Stimulated activated CD4-positive, alpha-beta T cell treated with anti-CD3 and anti-CD28 coated beads, Interleukin-1b, Interleukin-23, amount 100 ng/mL, for 4 hours (primary cell): Measurements from ENCODE around the gene IQCE.
A peak's percentile ranks its signal among the peaks of the same experiment; 100 is the strongest.
"Not testable (repeated sequence)": the region's sequence is repeated elsewhere in the genome, so short reads cannot be mapped to it uniquely, and the experiment has no call there.

Source experiments
- DNase-seq, 2 donors: peaks; one replicate each; pipeline ENCODE4 v3.0.0-alpha.2; 2020; ENCODE audit warnings: low read depth in 2 of 2

Gene IQCE

GRCh38 chr7:2520761-2521290 lies 38.0 kb upstream of the IQCE start:
- no peak for DNase-seq

GRCh38 chr7:2521341-2521745 lies 37.4 kb upstream of the IQCE start:
- DNase-seq, result no peak

- DNase-seq, result peak in 1 of 2 donors; percentile 61
These were observed 36.7 kb upstream of the IQCE start for GRCh38 chr7:2521952-2522591.

DNA sequence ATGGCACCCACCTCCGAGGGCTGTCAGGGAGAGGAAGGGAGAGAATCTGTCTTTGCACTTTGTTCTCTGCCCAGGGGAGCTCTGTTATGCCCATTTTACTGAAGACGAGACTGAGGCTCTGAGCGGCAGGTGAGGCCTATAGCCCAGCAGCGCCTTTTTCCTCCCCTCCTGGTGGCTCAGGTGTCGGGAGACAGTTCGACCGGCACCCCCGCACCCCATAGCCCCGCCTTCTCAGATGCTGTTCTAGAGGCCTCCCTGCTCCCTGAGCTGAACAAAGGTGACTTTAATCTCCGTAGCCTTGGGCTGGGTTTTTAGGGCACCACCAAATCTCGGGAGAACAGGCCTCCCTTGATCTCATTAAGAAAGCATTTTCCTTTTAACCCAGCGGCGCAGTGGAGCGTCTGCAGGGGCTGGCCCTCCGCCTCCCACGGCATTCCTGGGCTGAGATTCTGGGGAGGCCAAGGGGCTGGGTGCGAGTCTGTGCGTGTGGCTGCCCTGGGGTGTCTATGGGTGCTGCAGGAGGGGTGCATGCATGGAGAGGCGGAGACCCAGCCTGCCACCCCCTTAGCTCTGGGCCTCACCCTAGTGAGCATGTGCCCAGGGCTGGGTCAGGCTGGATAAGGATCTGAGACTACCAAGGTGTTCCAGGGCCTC lies 35.9 kb upstream of the IQCE start:
- DNase-seq, result no peak

DNA sequence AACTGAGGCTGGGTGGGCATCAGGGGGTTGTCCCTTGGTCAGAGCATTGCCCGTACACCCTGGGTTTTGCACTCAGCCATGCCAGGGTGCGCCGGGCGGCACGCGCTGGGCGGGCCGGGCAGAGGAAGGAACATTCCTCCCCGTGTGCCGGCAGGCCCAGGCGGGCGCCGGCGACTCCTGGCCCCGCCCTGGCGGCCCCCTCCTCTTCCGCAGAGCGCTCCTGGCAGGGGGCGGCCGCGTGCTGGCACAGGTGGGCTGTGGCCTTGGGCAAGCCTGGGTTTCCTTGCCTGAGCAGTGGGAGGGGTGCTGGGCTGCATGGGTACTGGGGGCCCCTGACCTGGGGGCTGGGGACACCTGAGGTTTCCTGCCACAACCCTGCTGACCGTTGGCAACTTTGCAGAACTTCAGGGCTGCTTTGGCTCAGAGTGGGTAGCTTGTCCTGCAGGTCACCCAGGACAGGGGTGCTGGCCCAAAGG lies 35.3 kb upstream of the IQCE start:
- no peak for DNase-seq

DNA sequence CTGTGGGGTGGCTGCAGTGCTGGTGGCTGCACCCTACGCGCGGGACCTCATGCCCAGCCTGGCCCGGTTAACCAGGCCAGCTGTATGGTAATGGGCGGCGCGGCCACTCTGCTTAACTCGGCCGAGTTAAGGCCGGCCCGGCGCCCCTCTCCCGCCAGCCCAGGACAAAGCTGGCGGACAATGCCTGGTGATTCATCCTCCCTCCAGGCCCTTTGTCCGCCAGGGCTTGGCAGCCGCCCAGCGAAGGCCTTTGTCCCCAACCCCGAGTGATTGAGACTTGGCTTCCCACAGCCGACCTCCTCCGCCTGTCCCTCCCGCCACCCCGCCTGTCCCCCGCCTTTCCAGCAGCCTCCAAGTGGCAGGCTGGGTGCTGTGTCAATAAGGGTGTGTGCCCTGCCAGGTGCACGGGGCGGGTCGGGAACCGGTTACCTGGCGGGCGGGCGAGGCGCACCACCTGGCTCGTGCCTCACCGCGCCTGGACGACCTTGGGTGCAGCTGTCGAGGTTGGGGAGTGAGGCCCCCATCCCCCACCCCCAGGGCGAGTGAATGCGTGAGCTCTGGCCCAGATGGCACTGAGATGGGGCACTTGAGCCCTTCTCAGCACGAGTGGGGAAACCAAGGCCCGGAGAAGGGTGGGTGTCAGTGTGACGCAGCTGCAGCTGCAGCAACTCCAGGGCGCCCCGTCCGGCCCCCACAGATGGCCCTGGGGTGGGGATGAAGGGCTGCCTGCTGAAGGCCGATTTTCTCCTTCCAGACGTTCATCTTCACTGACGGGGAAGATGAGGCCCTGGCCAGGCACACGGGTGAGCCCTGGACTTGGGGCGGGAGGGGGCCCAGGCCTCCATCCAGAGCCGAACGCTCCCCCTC lies 34.6 kb upstream of the IQCE start:
- DNase-seq, result no peak

- DNase-seq, result no peak
These were observed 33.7 kb upstream of the IQCE start for GRCh38 chr7:2524808-2525657.

DNA sequence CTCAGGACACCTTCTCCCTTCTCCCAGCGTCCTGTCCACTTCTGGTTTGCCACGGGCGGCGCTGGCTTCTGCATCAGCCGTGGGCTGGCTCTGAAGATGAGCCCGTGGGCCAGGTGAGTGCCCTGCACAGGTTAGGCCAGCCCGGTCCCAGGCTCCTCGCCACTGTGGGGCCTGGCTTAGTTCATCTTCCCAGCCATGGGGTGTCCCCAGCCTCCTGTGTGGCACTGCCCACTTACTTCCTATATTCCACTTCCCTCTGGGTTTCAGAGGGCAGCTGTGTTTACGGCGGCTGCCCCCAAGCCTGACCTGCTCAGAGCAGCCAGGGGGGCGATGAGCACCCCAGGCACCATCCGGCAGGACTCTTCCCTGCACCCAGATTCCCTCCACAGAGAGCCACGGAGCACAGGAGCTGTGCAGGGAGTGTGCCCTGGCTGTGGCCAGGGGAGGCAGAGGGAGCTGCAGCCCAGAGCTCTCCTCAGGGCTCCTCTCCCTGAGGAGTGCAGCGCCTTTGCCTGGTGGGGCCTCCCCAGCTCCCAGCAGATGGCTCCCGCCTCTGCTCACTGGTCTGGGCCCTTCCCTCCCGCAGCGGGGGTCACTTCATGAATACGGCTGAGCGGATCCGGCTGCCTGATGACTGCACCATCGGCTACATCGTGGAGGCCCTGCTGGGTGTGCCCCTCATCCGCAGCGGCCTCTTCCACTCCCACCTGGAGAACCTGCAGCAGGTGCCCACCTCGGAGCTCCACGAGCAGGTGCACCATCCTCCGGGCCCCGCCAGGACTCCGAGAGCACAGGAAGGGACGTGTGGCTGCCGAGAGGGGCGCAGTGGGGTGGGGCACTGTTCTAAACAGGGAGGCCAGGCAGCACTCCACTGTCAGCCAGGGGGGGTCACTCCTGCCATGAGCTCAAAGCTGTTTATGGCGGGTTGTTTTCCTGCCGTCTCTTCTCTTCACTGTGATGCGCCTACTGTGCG lies 32.8 kb upstream of the IQCE start:
- DNase-seq, result no peak

GRCh38 chr7:2526659-2527504 lies 31.9 kb upstream of the IQCE start:
- DNase-seq, result no peak

DNA sequence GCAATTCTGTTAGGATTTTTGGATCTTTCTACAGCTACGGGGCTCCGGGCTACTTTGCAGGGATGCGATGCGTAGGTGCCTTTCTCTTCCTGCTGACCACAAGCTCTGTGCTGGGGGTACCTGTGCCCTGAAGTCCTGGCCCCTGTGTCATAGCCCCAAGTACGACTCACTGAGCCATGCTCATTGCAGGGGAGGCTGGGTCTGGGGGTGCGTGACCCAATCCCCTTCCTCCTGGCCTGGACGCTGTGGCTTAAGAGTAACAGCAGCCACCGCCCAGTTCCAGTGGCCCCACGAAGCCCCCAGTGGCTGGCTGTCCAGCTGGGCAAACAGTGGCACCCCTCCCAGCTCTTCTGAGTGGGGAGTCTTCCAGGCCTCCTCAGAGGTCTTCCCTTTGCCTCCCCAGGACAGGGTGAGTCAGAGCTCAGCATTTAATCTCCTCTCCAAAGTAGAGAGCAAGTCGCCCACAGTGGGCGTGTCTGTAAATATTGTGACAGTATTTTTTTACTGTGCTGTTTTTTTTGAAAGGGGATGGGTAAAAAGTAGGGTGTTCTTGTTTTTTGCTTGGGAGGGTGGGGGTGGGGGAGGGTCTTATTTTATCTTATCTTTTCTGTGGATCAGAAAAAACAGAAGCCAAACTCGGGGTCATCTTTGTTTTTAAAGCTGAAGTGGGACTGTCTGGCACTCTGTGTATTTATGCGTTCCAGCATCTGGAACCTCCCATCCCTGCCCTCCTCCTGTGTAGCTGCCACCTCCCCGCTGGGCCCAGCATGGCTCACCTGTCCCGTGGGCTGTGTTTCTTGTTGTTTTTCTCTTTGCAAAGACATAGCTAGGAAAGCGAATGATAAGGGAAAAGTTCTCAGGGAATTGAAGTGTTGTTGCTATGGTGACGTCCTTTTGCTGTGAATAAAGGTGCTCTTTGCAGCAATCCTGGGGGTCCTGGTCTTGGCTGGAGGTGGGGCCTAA lies 31.0 kb upstream of the IQCE start:
- DNase-seq, result peak in 1 of 2 donors; percentile 52

GRCh38 chr7:2528481-2529095 lies 30.2 kb upstream of the IQCE start:
- no peak for DNase-seq

GRCh38 chr7:2529161-2530070 lies 29.4 kb upstream of the IQCE start:
- DNase-seq, result no peak

DNA sequence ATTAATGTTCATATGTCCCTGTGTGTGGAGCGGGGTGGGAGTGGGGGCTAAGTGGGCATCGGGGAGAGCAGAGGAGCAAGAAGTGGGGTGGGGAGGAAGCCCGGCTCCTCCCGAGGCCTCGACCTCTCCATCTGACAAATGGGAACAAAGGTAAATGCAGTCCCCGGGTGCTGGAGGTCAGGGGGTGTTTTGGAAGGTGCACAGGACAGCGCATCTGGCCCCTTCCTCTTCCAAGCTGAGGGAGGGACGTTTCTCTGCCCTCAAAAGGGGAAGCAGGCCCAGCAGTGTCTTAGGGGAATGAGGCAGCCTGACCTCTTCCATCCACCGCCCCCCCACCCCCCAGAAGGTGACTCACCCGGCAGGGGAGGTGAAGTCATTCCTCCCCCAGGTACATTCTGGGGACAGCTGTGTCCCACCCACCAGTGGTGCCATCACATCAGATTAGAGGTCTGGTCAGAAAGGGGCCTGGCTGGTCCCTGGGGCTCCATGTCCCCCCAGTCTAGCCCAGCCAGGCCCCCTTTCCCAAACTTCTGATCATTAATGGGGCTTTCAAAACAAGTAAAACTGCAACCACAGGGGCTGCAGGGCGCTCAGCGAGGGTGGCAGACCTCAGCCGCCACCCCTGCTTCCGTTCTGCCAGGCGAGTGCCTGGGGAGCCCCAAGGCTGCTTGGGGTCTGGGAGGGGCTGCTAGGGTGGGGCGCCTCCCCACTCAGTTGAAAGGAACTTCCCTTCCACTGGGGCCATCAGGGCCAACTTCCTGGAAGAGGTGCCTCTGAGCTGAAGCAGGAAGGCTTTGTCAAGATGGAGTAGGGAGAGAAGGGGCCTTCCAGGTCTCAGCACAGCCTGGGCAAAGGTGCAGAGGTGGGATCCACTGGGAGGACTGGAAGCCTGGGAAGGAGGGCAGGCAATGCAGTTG lies 28.4 kb upstream of the IQCE start:
- DNase-seq, result peak; percentile 54 to 59

DNA sequence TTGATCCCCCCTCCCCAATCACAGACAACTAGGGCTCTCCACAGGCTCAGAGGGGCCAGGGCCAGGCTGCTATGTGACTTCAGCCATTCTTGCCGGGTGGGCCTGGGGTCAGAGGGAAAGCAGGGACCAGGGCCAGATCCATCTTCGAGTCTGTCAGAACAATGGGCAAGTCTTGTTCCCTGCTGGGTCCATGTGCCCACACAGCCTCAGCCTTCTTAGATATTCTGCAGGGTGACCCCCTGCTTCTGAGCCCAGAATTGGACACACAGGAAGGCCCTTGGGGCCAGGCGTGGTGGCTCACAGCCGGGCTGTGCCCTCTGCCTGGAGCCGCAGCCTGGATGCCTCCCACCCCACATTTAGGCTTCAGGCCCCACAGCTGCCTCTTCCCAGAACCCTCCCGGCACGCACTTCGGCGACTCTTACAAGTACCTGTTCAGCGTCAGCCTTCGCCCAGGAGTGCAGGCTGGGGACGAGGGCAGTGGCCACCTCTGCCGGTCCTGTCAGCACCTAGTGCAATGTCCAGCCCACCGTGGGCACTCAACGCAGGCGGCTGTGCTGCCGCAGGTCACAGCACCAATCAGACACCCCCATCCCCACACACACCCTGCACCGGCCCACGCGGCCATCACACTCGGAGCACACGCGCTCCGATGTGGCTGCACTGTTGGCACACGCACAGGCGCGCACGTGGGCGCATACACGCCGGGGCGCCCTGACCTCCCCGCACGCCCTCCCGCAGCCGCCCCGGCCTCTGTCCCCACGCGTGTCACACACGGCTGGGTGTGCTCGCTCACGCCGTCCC lies 27.6 kb upstream of the IQCE start:
- DNase-seq, result not testable (repeated sequence)

DNA sequence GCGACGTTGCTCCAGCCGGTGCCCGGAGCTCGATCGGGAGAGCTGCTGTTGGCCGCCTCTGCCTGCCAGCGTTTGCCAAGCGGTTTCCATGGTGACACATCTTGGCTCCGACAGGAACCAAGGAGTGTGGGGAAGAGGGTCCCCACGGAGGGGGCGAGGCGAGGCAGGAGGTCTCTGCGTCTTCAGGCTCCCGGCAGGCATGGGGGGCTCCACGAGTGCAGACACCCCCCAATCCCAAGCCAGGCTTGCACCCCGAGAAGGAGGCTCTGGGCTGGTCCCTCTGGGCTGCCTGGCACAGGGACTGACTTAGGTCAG lies 27.0 kb upstream of the IQCE start:
- DNase-seq, result not testable (repeated sequence)
